NOMO-1 (cell line): ENCODE measurements around the gene STAG1.
"Not testable (repeated sequence)": the region's sequence is repeated elsewhere in the genome, so short reads cannot be mapped to it uniquely, and the experiment has no call there.

ENCODE experiments used
- DNase-seq, 2 experiments: peaks; one replicate each; lab custom pipeline; 2025; ENCODE audit not compliant: unreplicated experiment in 2 of 2; lab: John Stamatoyannopoulos, UW

STAG1 gene

GRCh38 chr3:136749091-136749490, 3.1 kb downstream of the STAG1 start:
- DNase-seq = no peak

- DNase-seq = no peak
Measured at GRCh38 chr3:136745916-136746315, 6.3 kb downstream of the STAG1 start.

- DNase-seq = no peak
Measured at GRCh38 chr3:136741063-136741462, 11.1 kb downstream of the STAG1 start.

- DNase-seq = no peak
Measured at GRCh38 chr3:136740351-136740958, 11.7 kb downstream of the STAG1 start.

- not testable (repeated sequence) for DNase-seq
Measured at GRCh38 chr3:136736950-136737349, 15.2 kb downstream of the STAG1 start.

GRCh38 chr3:136735103-136735502, 17.1 kb downstream of the STAG1 start:
- no peak for DNase-seq

GRCh38 chr3:136734382-136735070, 17.7 kb downstream of the STAG1 start:
- DNase-seq = no peak

GRCh38 chr3:136733317-136733833, 18.8 kb downstream of the STAG1 start:
- DNase-seq = no peak

GRCh38 chr3:136731274-136731884, 20.8 kb downstream of the STAG1 start:
- DNase-seq = no peak

- peak in 1 of 2 experiments; percentile 26 for DNase-seq
Measured at GRCh38 chr3:136730595-136731273, 21.4 kb downstream of the STAG1 start.

GRCh38 chr3:136728918-136729317, 23.3 kb downstream of the STAG1 start:
- DNase-seq = no peak

- no peak for DNase-seq
Measured at GRCh38 chr3:136728473-136728872, 23.7 kb downstream of the STAG1 start.

GRCh38 chr3:136725468-136725867, 26.7 kb downstream of the STAG1 start:
- peak in 1 of 2 experiments; percentile 12 for DNase-seq

GRCh38 chr3:136722916-136723315, 29.3 kb downstream of the STAG1 start:
- DNase-seq = not testable (repeated sequence)

- not testable (repeated sequence) for DNase-seq
Measured at GRCh38 chr3:136722399-136722798, 29.8 kb downstream of the STAG1 start.

GRCh38 chr3:136720091-136720490, 32.1 kb downstream of the STAG1 start:
- DNase-seq = no peak

GRCh38 chr3:136716629-136717028, 35.5 kb downstream of the STAG1 start:
- no peak for DNase-seq

GRCh38 chr3:136714020-136714419, 38.2 kb downstream of the STAG1 start:
- peak; percentile 97 to 98 for DNase-seq

GRCh38 chr3:136712941-136713340, 39.2 kb downstream of the STAG1 start:
- peak; percentile 45 to 71 for DNase-seq

GRCh38 chr3:136711888-136712287, 40.3 kb downstream of the STAG1 start:
- not testable (repeated sequence) for DNase-seq

- DNase-seq = no peak
Measured at GRCh38 chr3:136711277-136711676, 40.9 kb downstream of the STAG1 start.
